Measurements from ENCODE around the gene TP53TG5.

DNA sequence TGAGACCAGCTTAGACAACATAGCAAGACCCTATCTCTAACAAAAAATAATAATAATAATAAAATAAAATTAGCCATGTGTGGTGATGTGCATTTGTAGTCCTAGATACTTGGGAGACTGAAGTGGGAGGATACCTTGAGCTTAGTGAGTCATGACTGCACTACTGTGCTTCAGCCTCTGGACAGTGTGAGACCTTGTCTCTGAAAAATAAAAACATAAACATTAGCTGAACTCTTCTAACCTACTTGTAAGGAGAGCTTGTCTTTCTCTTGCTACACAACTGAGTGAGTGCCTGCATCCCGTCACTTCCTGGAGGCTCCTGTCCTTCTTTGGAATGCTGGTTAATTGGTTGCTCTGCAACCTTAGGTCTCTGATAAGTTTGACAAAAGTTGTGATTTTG is 24.8 kb upstream of the TP53TG5 start:
- no peak for TF ChIP-seq POLR2A (IDR thresholded peaks at IDR 0.05)
- TF ChIP-seq, protein P1, sequence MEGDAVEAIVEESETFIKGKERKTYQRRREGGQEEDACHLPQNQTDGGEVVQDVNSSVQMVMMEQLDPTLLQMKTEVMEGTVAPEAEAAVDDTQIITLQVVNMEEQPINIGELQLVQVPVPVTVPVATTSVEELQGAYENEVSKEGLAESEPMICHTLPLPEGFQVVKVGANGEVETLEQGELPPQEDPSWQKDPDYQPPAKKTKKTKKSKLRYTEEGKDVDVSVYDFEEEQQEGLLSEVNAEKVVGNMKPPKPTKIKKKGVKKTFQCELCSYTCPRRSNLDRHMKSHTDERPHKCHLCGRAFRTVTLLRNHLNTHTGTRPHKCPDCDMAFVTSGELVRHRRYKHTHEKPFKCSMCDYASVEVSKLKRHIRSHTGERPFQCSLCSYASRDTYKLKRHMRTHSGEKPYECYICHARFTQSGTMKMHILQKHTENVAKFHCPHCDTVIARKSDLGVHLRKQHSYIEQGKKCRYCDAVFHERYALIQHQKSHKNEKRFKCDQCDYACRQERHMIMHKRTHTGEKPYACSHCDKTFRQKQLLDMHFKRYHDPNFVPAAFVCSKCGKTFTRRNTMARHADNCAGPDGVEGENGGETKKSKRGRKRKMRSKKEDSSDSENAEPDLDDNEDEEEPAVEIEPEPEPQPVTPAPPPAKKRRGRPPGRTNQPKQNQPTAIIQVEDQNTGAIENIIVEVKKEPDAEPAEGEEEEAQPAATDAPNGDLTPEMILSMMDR (IDR thresholded peaks at IDR 0.05), result no peak

Measured in lower leg skin (tissue), 3 donors.